ENCODE data around the gene G2E3.
"Not testable (repeated sequence)": the region's sequence is repeated elsewhere in the genome, so short reads cannot be mapped to it uniquely, and the experiment has no call there.

Gene G2E3

GRCh38 chr14:30638926-30639325 is 80.0 kb downstream of the G2E3 start:
- H3K27ac ChIP-seq: no peak overlapping the region
- H3K9me3 ChIP-seq (ENCODE audit: low read depth, low read length): no peaks in the 10 kb centered on the region
- no peak overlapping the region for H3K4me3 ChIP-seq
- peaks cover 75% of the 10 kb centered on the region for H3K36me3 ChIP-seq (ENCODE audit: insufficient read depth, low read length)
- no peak for DNase-seq (ENCODE audit: low read depth, low spot score)
- no peak overlapping the region for H3K9ac ChIP-seq (ENCODE audit: insufficient read length)
- no peak for TF ChIP-seq POLR2AphosphoS5 (IDR thresholded peaks at IDR 0.05; ENCODE audit: borderline replicate concordance, low read depth, low read length)
- TF ChIP-seq EZH2 (IDR thresholded peaks at IDR 0.05): no peak
- no peak for TF ChIP-seq FOXP2 (optimal IDR thresholded peaks at IDR 0.05; ENCODE audit: control extremely low read depth, extremely low read length, insufficient read depth)

DNA sequence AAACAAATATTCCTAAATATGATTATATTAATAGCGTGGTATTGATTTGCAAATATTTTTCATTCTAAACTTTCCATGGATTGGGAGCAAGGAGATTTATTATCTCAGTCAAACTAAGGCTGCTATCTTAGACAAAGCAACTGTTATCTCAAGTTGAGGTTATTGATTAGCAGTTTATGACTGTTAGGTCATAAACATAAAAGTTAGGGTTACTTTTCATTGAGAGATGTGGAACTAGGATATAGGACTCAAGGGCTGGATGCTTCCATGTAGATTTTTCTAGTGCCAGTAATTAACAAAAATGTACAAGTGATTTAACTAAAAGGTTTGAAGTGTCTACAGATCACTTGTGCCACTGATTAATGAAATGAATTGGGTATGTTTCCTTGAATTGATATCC is 82.2 kb downstream of the G2E3 start:
- Histone ChIP-seq H3K4me3 (no peak overlapping the region), H3K9me3 (ENCODE audit: low read depth, low read length) (no peaks in the 10 kb centered on the region; the same call in 1 of the 2 replicates), H3K36me3 (ENCODE audit: insufficient read depth, low read length) (peaks cover 76% of the 10 kb centered on the region), H3K27ac (no peak overlapping the region), H3K9ac (ENCODE audit: insufficient read length) (no peak overlapping the region)
- TF ChIP-seq FOXP2 (optimal IDR thresholded peaks at IDR 0.05; ENCODE audit: control extremely low read depth, extremely low read length, insufficient read depth) (no peak), EZH2 (IDR thresholded peaks at IDR 0.05) (no peak), POLR2AphosphoS5 (IDR thresholded peaks at IDR 0.05; ENCODE audit: borderline replicate concordance, low read depth, low read length) (no peak)
- no peak for DNase-seq (ENCODE audit: low read depth, low spot score)

GRCh38 chr14:30644462-30644861 is 85.5 kb downstream of the G2E3 start:
- H3K36me3 ChIP-seq (ENCODE audit: insufficient read depth, low read length): peaks cover 69% of the 10 kb centered on the region
- DNase-seq (ENCODE audit: low read depth, low spot score); H3K27ac ChIP-seq; H3K9me3 ChIP-seq (ENCODE audit: low read depth, low read length); H3K9ac ChIP-seq (ENCODE audit: insufficient read length); H3K4me3 ChIP-seq: not testable (repeated sequence)

- Histone ChIP-seq H3K9ac (ENCODE audit: insufficient read length) (no peak overlapping the region), H3K36me3 (ENCODE audit: insufficient read depth, low read length) (peaks cover 70% of the 10 kb centered on the region), H3K27ac (no peak overlapping the region), H3K9me3 (ENCODE audit: low read depth, low read length) (no peaks in the 10 kb centered on the region; the same call in 1 of the 2 replicates), H3K4me3 (no peak overlapping the region)
- no peak for TF ChIP-seq POLR2AphosphoS5 (IDR thresholded peaks at IDR 0.05; ENCODE audit: borderline replicate concordance, low read depth, low read length)
- TF ChIP-seq EZH2 (IDR thresholded peaks at IDR 0.05): no peak
- no peak for TF ChIP-seq FOXP2 (optimal IDR thresholded peaks at IDR 0.05; ENCODE audit: control extremely low read depth, extremely low read length, insufficient read depth)
- no peak for DNase-seq (ENCODE audit: low read depth, low spot score)
Measured at GRCh38 chr14:30645600-30645999, 86.6 kb downstream of the G2E3 start.

DNA sequence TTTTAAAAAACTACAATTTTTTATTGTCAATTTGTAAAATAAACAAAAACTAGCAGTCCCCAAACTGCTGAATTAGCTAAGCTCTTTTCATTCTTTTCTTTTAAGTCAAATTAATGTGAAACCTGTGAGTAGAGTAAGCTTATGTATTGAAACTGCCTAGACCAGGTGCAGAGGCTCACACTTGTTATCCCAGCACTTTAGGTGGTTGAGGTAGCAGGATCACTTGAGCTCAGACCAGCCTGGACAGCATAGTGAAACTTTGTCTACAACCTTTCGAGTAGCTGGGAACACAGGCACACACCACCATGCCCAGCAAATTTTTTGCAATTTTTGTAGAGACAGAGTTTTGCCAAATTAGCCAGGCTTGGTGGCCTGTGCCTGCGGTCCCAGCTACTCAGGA is 89.5 kb downstream of the G2E3 start:
- H3K9me3 ChIP-seq (ENCODE audit: low read depth, low read length): no peaks in the 10 kb centered on the region; the same call in 1 of the 2 replicates
- no peak overlapping the region for H3K27ac ChIP-seq
- no peak overlapping the region for H3K4me3 ChIP-seq
- no peak overlapping the region for H3K9ac ChIP-seq (ENCODE audit: insufficient read length)
- TF ChIP-seq POLR2AphosphoS5 (IDR thresholded peaks at IDR 0.05; ENCODE audit: borderline replicate concordance, low read depth, low read length) (no peak), EZH2 (IDR thresholded peaks at IDR 0.05) (no peak), FOXP2 (optimal IDR thresholded peaks at IDR 0.05; ENCODE audit: control extremely low read depth, extremely low read length, insufficient read depth) (no peak)
- H3K36me3 ChIP-seq (ENCODE audit: insufficient read depth, low read length): peaks cover 73% of the 10 kb centered on the region
- no peak for DNase-seq (ENCODE audit: low read depth, low spot score)

DNA sequence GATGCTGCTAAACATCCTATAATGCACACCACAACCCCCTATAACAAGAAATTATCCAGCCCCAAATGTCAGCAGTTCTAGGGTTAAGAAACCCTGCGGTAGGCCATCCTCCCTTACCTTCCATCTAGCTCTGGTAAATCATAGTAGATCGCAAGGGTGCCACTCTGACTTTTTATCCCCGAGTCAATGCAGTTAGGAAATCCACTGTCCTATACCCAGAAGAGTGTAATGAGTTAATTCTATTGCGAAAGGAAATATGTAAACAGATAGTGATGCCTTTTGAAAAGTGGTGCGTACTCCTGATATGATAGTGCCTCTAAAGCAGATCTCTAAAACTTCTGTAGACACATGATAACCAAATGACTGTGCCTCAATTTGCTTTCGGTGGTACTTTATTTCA is 93.0 kb downstream of the G2E3 start:
- Histone ChIP-seq H3K36me3 (ENCODE audit: insufficient read depth, low read length) (peaks cover 68% of the 10 kb centered on the region), H3K9ac (ENCODE audit: insufficient read length) (no peak overlapping the region), H3K27ac (no peak overlapping the region), H3K4me3 (no peak overlapping the region), H3K9me3 (ENCODE audit: low read depth, low read length) (no peaks in the 10 kb centered on the region)
- no peak for TF ChIP-seq EZH2 (IDR thresholded peaks at IDR 0.05)
- TF ChIP-seq FOXP2 (optimal IDR thresholded peaks at IDR 0.05; ENCODE audit: control extremely low read depth, extremely low read length, insufficient read depth): no peak
- TF ChIP-seq POLR2AphosphoS5 (IDR thresholded peaks at IDR 0.05; ENCODE audit: borderline replicate concordance, low read depth, low read length): no peak
- no peak for DNase-seq (ENCODE audit: low read depth, low spot score)

- TF ChIP-seq POLR2AphosphoS5 (IDR thresholded peaks at IDR 0.05; ENCODE audit: borderline replicate concordance, low read depth, low read length) (no peak), EZH2 (IDR thresholded peaks at IDR 0.05) (no peak), FOXP2 (optimal IDR thresholded peaks at IDR 0.05; ENCODE audit: control extremely low read depth, extremely low read length, insufficient read depth) (no peak)
- no peak for DNase-seq (ENCODE audit: low read depth, low spot score)
- H3K9ac ChIP-seq (ENCODE audit: insufficient read length): no peak overlapping the region
- no peak overlapping the region for H3K27ac ChIP-seq
- peaks cover 72% of the 10 kb centered on the region for H3K36me3 ChIP-seq (ENCODE audit: insufficient read depth, low read length)
- no peak overlapping the region for H3K4me3 ChIP-seq
- no peaks in the 10 kb centered on the region for H3K9me3 ChIP-seq (ENCODE audit: low read depth, low read length)
Measured at GRCh38 chr14:30655124-30655523, 96.2 kb downstream of the G2E3 start.

DNA sequence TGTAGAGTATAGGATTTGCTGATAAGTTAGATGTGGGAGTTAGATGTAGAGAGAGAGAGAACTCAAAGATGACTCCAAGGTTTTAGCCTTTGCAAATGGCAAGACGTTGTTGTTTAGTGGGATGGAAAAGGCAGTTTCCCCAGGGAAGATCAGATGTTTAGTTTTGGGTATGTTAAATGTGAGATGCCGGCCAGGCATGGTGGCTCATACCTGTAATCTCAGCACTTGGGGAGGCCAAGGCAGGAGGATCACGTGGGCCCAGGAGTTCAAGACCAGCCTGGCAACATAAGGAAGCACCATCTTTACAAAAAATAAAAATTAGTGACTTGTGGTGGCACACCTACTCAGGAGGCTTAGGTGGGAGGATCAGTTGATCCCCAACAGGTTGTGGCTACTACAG is 96.7 kb downstream of the G2E3 start:
- no peak for TF ChIP-seq EZH2 (IDR thresholded peaks at IDR 0.05)

DNA sequence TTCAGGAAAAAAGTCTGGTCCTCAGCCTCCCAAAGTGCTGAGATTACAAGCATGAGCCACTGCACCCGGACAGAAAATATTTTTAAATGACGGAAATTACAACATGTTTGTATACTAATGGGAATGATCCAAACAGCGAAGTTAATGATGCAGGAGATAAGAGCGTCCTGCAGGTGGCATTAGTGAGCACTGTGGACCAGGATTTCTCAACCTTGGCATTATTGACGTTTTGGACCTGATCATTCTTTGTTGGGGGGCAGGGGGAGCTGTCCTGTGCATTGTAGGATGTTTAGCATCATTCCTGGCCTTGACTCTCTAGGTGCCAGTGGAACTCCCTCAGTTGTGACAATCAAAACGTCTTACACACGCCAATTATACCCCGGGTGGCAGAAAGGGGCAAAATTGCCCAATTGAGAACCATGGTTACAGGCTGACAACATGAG is 97.3 kb downstream of the G2E3 start:
- H3K27ac ChIP-seq: no peak overlapping the region
- H3K9ac ChIP-seq (ENCODE audit: insufficient read length): no peak overlapping the region
- DNase-seq (ENCODE audit: low read depth, low spot score): no peak
- no peaks in the 10 kb centered on the region for H3K9me3 ChIP-seq (ENCODE audit: low read depth, low read length)
- H3K36me3 ChIP-seq (ENCODE audit: insufficient read depth, low read length): peaks cover 65% of the 10 kb centered on the region
- TF ChIP-seq POLR2AphosphoS5 (IDR thresholded peaks at IDR 0.05; ENCODE audit: borderline replicate concordance, low read depth, low read length): no peak
- no peak for TF ChIP-seq FOXP2 (optimal IDR thresholded peaks at IDR 0.05; ENCODE audit: control extremely low read depth, extremely low read length, insufficient read depth)
- no peak for TF ChIP-seq EZH2 (IDR thresholded peaks at IDR 0.05)
- H3K4me3 ChIP-seq: no peak overlapping the region

More for the DNA sequence above, 96.7 kb downstream of the G2E3 start:
- no peak overlapping the region for H3K27ac ChIP-seq
- H3K9me3 ChIP-seq (ENCODE audit: low read depth, low read length): no peaks in the 10 kb centered on the region
- H3K9ac ChIP-seq (ENCODE audit: insufficient read length): no peak overlapping the region
- peaks cover 70% of the 10 kb centered on the region for H3K36me3 ChIP-seq (ENCODE audit: insufficient read depth, low read length)
- no peak overlapping the region for H3K4me3 ChIP-seq
- DNase-seq (ENCODE audit: low read depth, low spot score): no peak

Measured in SK-N-MC (cell line).